Activated T-helper 1 cell treated with Interleukin-2 at 50 U/mL for 16 hours (primary cell): ENCODE data around the gene TNS3.
"Not testable (repeated sequence)": the region's sequence is repeated elsewhere in the genome, so short reads cannot be mapped to it uniquely, and the experiment has no call there.

Source experiments
- DNase-seq: peaks from one replicate; pipeline ENCODE4 v3.0.0-alpha.2; 2020; ENCODE audit warnings: low read depth

TNS3 gene

GRCh38 chr7:47452295-47452694 is 129.6 kb downstream of the TNS3 start:
- no peak for DNase-seq

GRCh38 chr7:47451851-47452205 is 130.1 kb downstream of the TNS3 start:
- no peak for DNase-seq

GRCh38 chr7:47449810-47450590 is 131.9 kb downstream of the TNS3 start:
- DNase-seq, result no peak

GRCh38 chr7:47448971-47449370 is 132.9 kb downstream of the TNS3 start:
- DNase-seq, result no peak

GRCh38 chr7:47447621-47448349 is 134.1 kb downstream of the TNS3 start:
- DNase-seq, result no peak

GRCh38 chr7:47446871-47447466 is 134.9 kb downstream of the TNS3 start:
- DNase-seq, result no peak

- no peak for DNase-seq
Observed at GRCh38 chr7:47444376-47445098, 137.4 kb downstream of the TNS3 start.

- DNase-seq, result no peak
Observed at GRCh38 chr7:47443049-47443448, 138.9 kb downstream of the TNS3 start.

GRCh38 chr7:47442605-47442865 is 139.4 kb downstream of the TNS3 start:
- no peak for DNase-seq

GRCh38 chr7:47441796-47442604 is 139.9 kb downstream of the TNS3 start:
- DNase-seq, result no peak

- DNase-seq, result not testable (repeated sequence)
Observed at GRCh38 chr7:47441048-47441447, 140.9 kb downstream of the TNS3 start.

- DNase-seq, result no peak
Observed at GRCh38 chr7:47440320-47440719, 141.6 kb downstream of the TNS3 start.

GRCh38 chr7:47439181-47439667 is 142.7 kb downstream of the TNS3 start:
- no peak for DNase-seq

GRCh38 chr7:47438411-47439029 is 143.4 kb downstream of the TNS3 start:
- no peak for DNase-seq

GRCh38 chr7:47435889-47436312 is 146.0 kb downstream of the TNS3 start:
- no peak for DNase-seq

- DNase-seq, result no peak
Observed at GRCh38 chr7:47433564-47433895, 148.4 kb downstream of the TNS3 start.

- no peak for DNase-seq
Observed at GRCh38 chr7:47432671-47433563, 149.0 kb downstream of the TNS3 start.

GRCh38 chr7:47430422-47430821 is 151.5 kb downstream of the TNS3 start:
- no peak for DNase-seq

GRCh38 chr7:47428768-47429472 is 153.0 kb downstream of the TNS3 start:
- DNase-seq, result no peak
